ENCODE measurements around the gene DENND1B.

DENND1B gene

GRCh38 chr1:197773856-197774255, 1.4 kb downstream of the DENND1B start:
- H3F3A ChIP-seq (ENCODE audit: insufficient read depth, low read length) = peaks cover 74% of the 10 kb centered on the region
- TF ChIP-seq EZH2phosphoT487 (IDR thresholded peaks at IDR 0.05; ENCODE audit: low read length) (no peak), CTCF (IDR thresholded peaks at IDR 0.05; ENCODE audit: low read length) (no peak), EZH2 (optimal IDR thresholded peaks at IDR 0.05; ENCODE audit: low read depth, low read length) (no peak)
- H3K79me2 ChIP-seq (ENCODE audit: low read length) = peaks cover 55% of the 10 kb centered on the region
- peak overlapping the region; percentile 70 for H3K9ac ChIP-seq (ENCODE audit: low read length)
- no peaks in the 10 kb centered on the region for H3K9me3 ChIP-seq (replicated peaks; ENCODE audit: insufficient read depth, low read length)
- no peaks in the 10 kb centered on the region for H4K20me1 ChIP-seq (ENCODE audit: insufficient read depth, low read length)
- no peaks in the 10 kb centered on the region for H3K9me2 ChIP-seq (replicated peaks; ENCODE audit: insufficient read depth, low read length)
- H3K4me3 ChIP-seq (ENCODE audit: low read length) = peak overlapping the region; percentile 67
- peaks cover 54% of the 10 kb centered on the region for H3K4me1 ChIP-seq (ENCODE audit: low read length)
- no peaks in the 10 kb centered on the region for H3K36me3 ChIP-seq (replicated peaks; ENCODE audit: insufficient read depth, low read length)
- H2AFZ ChIP-seq (ENCODE audit: low read length) = no peak overlapping the region
- DNase-seq = peak; percentile 20
- H3K27ac ChIP-seq (ENCODE audit: low read length) = peak overlapping the region; percentile 90; the same call in 1 of the 2 replicates
- no peaks in the 10 kb centered on the region for H3K27me3 ChIP-seq (replicated peaks; ENCODE audit: insufficient read depth, low read length)
- peak overlapping the region; percentile 84 for H3K4me2 ChIP-seq (ENCODE audit: low read depth, low read length)

- H3K27me3 ChIP-seq (replicated peaks; ENCODE audit: insufficient read depth, low read length) = no peaks in the 10 kb centered on the region
- peak overlapping the region; percentile 70; the same call in 1 of the 2 replicates for H3K9ac ChIP-seq (ENCODE audit: low read length)
- H3K9me2 ChIP-seq (replicated peaks; ENCODE audit: insufficient read depth, low read length) = no peaks in the 10 kb centered on the region
These were observed 3.2 kb downstream of the DENND1B start for GRCh38 chr1:197771904-197772556.

GRCh38 chr1:197771386-197771785, 3.9 kb downstream of the DENND1B start:
- H2AFZ ChIP-seq (ENCODE audit: low read length) = no peak overlapping the region
- peak; percentile 90 for DNase-seq
- peaks cover 42% of the 10 kb centered on the region for H3K4me1 ChIP-seq (ENCODE audit: low read length)
- H3K4me2 ChIP-seq (ENCODE audit: low read depth, low read length) = peak overlapping the region; percentile 84
- peaks cover 80% of the 10 kb centered on the region for H3K79me2 ChIP-seq (ENCODE audit: low read length)
- TF ChIP-seq EZH2phosphoT487 (IDR thresholded peaks at IDR 0.05; ENCODE audit: low read length) (no peak), EZH2 (optimal IDR thresholded peaks at IDR 0.05; ENCODE audit: low read depth, low read length) (no peak), CTCF (IDR thresholded peaks at IDR 0.05; ENCODE audit: low read length) (no peak)
- peak overlapping the region; percentile 90 for H3K27ac ChIP-seq (ENCODE audit: low read length)
- H3K9me3 ChIP-seq (replicated peaks; ENCODE audit: insufficient read depth, low read length) = no peaks in the 10 kb centered on the region
- H3K36me3 ChIP-seq (replicated peaks; ENCODE audit: insufficient read depth, low read length) = peaks cover 9% of the 10 kb centered on the region; the same call in 1 of the 2 replicates
- peak overlapping the region; percentile 70; the same call in 1 of the 2 replicates for H3K9ac ChIP-seq (ENCODE audit: low read length)
- no peaks in the 10 kb centered on the region for H3K27me3 ChIP-seq (replicated peaks; ENCODE audit: insufficient read depth, low read length)
- H3K9me2 ChIP-seq (replicated peaks; ENCODE audit: insufficient read depth, low read length) = no peaks in the 10 kb centered on the region
- H3F3A ChIP-seq (ENCODE audit: insufficient read depth, low read length) = peaks cover 51% of the 10 kb centered on the region
- H4K20me1 ChIP-seq (ENCODE audit: insufficient read depth, low read length) = no peaks in the 10 kb centered on the region
- H3K4me3 ChIP-seq (ENCODE audit: low read length) = peak overlapping the region; percentile 67

More at GRCh38 chr1:197771904-197772556, 3.2 kb downstream of the DENND1B start:
- Histone ChIP-seq H3K4me2 (ENCODE audit: low read depth, low read length) (peak overlapping the region; percentile 84), H3K4me3 (ENCODE audit: low read length) (peak overlapping the region; percentile 67), H3K36me3 (replicated peaks; ENCODE audit: insufficient read depth, low read length) (peaks cover 9% of the 10 kb centered on the region; the same call in 1 of the 2 replicates), H3K9me3 (replicated peaks; ENCODE audit: insufficient read depth, low read length) (no peaks in the 10 kb centered on the region), H4K20me1 (ENCODE audit: insufficient read depth, low read length) (no peaks in the 10 kb centered on the region), H3K79me2 (ENCODE audit: low read length) (peaks cover 73% of the 10 kb centered on the region), H3F3A (ENCODE audit: insufficient read depth, low read length) (peaks cover 58% of the 10 kb centered on the region), H3K27ac (ENCODE audit: low read length) (peak overlapping the region; percentile 90), H2AFZ (ENCODE audit: low read length) (no peak overlapping the region; the same call in 1 of the 2 replicates), H3K4me1 (ENCODE audit: low read length) (peaks cover 46% of the 10 kb centered on the region)
- TF ChIP-seq EZH2phosphoT487 (IDR thresholded peaks at IDR 0.05; ENCODE audit: low read length) (no peak), CTCF (IDR thresholded peaks at IDR 0.05; ENCODE audit: low read length) (no peak), EZH2 (optimal IDR thresholded peaks at IDR 0.05; ENCODE audit: low read depth, low read length) (no peak)
- no peak for DNase-seq

All from MM.1S (cell line).